ENCODE results near the gene BUB1B. TPM values are rescaled to one million over a fixed set of nuclear protein-coding genes. Genes with fewer than 3 reads are reported as not detected.
"Not testable (repeated sequence)": the region's sequence is repeated elsewhere in the genome, so short reads cannot be mapped to it uniquely, and the experiment has no call there.

The BUB1B gene
- total RNA-seq, 4 donors from 2014 or later, result 0.37 to 7.4 (median 1.5) TPM

- DNase-seq (ENCODE audit: low spot score), result no peak
- TF ChIP-seq CTCF (IDR thresholded peaks at IDR 0.05), result no peak
- no peak for ATAC-seq (ENCODE audit: low FRiP score)
These were observed 5.5 kb upstream of the BUB1B start for GRCh38 chr15:40155270-40155910.

- no peak for DNase-seq (ENCODE audit: low spot score)
- no peak for ATAC-seq (ENCODE audit: low FRiP score)
- TF ChIP-seq CTCF (IDR thresholded peaks at IDR 0.05), result no peak
These were observed 3.0 kb upstream of the BUB1B start for GRCh38 chr15:40157778-40158447.

- no peak for TF ChIP-seq CTCF (IDR thresholded peaks at IDR 0.05)
- ATAC-seq (ENCODE audit: low FRiP score), result no peak
These were observed 848 bp upstream of the BUB1B start for GRCh38 chr15:40160021-40160420.

GRCh38 chr15:40161693-40162391, 973 bp downstream of the BUB1B start:
- no peak for TF ChIP-seq CTCF (IDR thresholded peaks at IDR 0.05)
- ATAC-seq (ENCODE audit: low FRiP score) (no peak), DNase-seq (ENCODE audit: low spot score) (no peak)

More at GRCh38 chr15:40160021-40160420, 848 bp upstream of the BUB1B start:
- no peak for DNase-seq (ENCODE audit: low spot score)

- DNase-seq (ENCODE audit: low spot score) (no peak), ATAC-seq (ENCODE audit: low FRiP score) (no peak)
- no peak for TF ChIP-seq CTCF (IDR thresholded peaks at IDR 0.05)
These were observed 1.7 kb downstream of the BUB1B start for GRCh38 chr15:40162552-40162951.

GRCh38 chr15:40163657-40164416, 3.0 kb downstream of the BUB1B start:
- ATAC-seq (ENCODE audit: low FRiP score) (no peak), DNase-seq (ENCODE audit: low spot score) (no peak)
- no peak for TF ChIP-seq CTCF (IDR thresholded peaks at IDR 0.05)

GRCh38 chr15:40167374-40167773, 6.5 kb downstream of the BUB1B start:
- DNase-seq (ENCODE audit: low spot score); ATAC-seq (ENCODE audit: low FRiP score): not testable (repeated sequence)
